GM18499 (cell line): ENCODE measurements around the gene UBA6.

ENCODE experiments used
- ATAC-seq: cut with Tn5 transposase; IDR thresholded peaks from one replicate; pipeline ENCODE4 v1.9.1; 2021; ENCODE audit warnings: moderate number of reproducible peaks; ENCODE audit not compliant: insufficient read depth, unreplicated experiment

UBA6 gene

DNA sequence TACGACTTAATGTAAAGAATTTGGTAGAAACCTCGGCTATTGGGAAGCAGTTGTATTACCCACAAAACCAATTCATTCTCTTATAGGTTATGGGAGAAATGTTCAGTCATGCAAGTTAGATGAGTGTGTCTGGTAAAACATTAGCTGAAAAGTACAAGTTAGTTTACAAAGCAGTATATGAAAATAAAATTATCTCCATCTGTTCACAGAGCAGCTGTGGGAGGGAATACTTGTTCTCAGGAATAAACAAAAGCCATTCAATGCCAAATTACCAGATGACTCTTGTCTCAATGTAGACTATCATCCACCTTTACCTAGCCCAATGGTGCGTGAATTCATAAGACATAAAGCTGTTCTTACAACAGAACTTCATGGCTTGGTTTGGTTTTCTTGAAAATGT lies 113.8 kb downstream of the UBA6 start:
- ATAC-seq = no peak

DNA sequence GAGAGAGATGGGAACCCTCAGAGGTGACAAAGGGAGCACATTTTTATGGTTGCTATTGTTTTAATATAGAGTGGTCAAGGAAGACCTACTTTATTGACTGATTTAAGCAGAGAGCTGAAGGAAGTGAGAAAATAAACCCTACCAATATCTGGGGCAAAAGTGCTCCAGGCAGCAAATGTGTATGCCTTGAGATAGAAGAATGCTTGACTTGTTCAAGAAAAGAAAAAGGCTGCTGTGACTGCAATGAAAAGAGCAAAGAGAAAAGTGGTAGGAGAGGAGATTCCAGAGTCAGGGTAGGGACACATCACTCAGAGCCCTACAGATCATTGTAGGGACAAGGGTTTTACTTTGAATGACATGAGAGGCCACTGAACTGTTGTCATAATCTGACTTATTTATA lies 116.5 kb downstream of the UBA6 start:
- no peak for ATAC-seq

DNA sequence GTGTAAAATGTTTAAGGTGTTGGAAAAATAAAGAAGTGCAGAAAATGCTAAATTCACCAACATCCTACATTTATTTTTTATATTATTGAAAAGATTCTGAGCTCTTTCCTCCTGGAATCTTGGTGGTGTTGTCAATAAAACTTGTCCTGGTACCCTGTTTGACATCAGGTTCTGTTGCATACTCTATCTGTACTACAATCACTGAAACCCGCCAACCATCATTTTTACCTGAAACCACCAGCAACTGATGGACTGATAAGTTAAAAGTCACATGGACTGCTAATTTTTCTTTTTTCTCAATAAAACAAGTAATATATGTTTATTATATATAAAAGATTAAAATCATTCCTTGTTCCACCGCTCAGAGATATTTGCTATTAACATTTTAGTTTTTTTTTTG lies 119.0 kb downstream of the UBA6 start:
- no peak for ATAC-seq

DNA sequence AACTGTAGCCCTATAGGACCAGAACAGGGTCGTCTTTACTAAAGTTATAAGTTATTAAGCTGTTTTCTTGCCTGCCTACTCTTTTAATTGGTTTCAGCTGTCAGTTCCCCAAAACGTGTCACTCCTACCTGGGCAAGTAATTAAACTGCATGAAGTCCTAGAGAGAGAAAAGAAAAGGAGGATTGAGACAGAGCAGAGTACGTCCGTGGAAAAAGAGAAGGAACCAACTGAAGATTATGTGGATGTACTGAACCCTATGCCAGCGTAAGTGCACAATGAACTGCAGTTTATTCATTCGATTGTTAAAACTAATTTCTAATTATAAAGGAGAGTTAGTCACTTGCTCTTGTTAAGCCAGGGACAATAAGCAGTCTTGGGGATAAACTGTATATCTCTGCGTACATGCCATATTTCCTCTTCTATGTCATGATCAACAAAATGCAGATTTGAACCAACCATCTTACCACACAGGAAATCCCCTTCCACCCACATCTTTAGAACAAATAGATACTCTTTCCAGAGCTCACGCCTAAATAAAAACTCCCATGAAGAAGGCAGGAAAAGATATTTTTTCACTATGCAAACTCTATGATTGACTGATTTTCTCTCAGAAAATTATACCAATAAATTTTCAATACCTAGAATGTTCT lies 119.6 kb downstream of the UBA6 start:
- peak; percentile 44 for ATAC-seq

DNA sequence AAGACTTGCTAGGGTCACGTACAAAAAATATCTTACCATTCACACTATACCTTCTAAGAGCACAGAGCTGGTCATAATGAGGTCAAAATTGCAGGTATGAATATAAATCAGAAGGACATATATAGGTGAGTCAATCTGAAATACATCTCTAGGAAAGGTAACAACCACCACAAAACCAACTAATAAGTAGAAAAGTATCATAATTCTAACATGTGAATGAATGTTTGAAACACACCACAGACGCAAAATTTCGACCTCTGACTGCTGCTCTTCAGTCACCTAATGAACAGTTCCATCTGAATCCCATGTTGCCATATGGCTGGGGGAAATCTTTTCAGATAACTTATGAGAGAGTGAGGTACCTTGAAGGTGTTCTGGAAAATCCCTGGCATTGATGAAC lies 120.4 kb downstream of the UBA6 start:
- ATAC-seq = peak; percentile 33

DNA sequence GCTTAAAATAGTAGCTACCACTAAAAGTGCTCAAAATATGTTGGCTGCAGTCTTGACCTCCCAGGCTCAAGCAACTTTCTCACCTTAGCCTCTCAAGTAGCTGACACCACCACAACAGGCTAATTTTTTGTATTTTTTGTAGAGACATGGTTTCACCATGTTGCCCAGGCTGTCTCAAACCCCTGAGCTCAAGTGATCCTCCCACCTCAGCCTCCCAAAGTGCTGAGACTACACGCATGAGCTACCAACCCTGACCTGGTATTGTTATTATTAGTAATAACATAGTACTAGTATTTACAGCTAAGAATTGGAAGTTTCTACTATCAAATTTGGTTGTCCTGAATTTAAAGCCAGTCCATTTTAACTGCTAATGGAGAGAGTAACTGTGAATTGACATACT lies 124.4 kb downstream of the UBA6 start:
- ATAC-seq = peak; percentile 23

DNA sequence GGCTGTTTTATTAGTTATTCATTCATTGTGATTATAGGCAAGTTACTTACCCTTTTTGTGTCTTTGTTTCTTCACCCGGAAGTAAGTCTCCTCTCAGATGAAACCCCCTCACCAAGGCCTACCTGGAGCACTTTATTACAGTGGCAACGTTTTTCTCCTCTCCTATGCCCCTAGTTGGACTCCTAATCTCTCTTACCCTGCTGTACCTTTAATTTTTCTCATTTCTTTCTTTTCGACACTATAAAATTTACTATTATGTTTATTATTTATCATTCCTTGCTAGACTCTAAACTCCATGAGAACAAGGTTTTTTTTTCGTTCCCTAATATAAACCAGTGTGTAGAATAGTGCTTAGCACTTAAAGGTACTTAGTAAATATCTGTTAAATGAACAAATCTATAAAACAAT lies 124.9 kb downstream of the UBA6 start:
- no peak for ATAC-seq

DNA sequence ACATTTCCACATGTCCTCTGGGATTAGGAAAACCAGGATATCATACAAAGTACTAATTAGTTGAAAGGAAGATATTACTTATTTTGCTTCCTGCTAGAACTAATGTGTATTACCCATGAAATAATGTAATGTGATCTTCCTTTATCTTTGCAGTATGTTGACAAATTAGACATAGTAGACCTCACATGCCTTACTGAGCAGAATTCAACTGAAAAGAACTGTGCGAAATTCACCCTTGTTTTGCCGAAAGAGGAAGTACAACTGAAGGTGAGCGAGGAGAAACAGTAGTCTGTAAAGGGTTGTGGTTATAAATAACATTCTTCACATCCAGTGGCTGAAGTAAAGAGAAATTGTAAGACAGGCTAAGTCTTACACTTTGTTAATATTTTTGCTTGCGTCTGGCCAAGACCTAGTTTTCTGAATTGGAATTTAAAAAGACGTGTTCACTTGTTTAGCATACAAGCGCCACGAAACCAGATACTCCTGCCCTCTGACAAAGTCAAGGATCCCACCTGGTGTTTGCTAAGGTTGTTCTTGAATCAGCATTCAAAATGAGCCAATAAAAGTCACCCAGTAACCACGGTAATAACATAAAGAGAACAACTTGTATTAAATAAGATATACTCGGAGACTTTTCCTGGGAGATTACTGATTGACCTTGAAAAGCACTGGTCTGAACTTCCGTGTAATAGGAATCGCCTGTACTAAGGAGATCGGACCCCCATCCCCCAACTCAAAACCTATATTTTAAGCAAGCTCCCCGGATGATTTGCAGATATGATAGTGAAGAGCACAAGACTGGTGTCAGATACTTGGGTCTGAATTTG lies 125.5 kb downstream of the UBA6 start:
- peak; percentile 95 for ATAC-seq

DNA sequence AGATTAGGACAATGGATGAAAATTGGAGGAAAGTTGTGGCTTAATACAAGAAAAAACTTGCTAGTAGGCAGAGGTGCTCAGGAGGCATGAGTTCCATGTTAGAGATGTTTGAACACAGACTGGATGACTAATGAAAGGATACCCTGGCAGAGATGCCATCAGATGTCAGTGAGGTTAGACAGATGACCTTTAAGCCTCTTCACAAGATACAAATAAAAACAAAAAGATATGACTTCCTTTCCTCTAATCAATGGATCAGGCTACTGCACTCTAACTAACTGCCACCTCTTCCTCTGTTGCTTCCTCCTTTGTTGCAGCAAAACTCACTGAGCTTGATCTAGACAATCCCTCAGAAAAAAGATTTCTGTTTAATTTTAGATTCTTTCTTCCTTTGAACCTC lies 127.8 kb downstream of the UBA6 start:
- ATAC-seq = no peak

DNA sequence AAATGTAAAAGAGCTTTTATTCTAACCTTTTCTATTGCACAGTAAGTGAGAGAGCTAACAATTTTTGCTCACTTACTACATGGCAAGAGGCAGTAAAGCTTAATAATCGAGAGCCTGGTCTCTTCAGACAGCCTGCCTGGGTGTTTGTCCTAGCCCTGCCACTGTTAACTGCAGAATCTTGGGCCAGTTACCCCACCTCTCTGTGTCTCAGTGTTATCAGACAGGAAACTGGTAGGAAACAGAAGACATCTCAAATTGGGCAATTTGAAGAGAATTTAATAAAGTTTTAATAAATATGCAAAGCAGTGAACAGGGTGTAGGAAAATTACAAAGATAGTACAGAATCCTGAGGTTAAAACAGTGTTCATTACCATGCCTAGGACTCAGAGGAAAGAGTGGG lies 129.0 kb downstream of the UBA6 start:
- ATAC-seq = no peak

DNA sequence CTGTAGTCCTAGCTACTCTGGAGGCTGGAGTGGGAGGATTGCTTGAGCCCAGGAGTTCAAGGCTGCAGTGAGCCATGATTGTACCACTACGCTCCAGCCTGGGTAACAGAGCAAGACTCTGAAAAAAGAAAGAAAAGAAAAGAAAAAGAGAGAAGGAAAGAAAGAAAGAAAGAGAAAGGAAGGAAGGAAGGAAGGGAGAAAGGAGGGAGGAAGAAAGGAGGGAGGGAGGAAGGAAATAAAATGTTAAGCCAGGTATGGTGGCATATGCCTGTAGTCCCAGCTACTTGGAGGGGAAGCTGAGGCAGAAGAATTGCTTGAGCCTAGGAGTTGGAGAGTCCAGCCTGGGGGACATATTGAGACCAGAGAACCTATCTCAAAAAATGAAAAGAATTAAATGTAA lies 130.4 kb downstream of the UBA6 start:
- no peak for ATAC-seq

DNA sequence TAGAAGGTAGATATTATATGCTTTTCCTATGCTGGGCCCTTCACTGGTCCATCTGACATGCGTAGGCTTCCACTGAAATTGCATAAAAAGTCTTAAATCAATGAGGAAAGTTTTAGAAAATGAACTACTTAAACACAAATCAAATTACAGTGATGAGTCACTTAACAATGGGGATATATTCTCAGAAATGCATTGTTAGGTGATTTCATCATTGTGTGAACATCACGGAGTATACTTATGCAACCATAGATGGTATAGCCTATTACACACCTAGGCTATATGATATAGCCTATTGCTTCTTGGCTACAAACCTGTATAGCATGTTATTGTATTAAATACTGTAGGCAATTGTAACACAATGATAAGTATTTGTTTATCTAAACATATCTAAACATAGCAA lies 132.1 kb downstream of the UBA6 start:
- no peak for ATAC-seq

DNA sequence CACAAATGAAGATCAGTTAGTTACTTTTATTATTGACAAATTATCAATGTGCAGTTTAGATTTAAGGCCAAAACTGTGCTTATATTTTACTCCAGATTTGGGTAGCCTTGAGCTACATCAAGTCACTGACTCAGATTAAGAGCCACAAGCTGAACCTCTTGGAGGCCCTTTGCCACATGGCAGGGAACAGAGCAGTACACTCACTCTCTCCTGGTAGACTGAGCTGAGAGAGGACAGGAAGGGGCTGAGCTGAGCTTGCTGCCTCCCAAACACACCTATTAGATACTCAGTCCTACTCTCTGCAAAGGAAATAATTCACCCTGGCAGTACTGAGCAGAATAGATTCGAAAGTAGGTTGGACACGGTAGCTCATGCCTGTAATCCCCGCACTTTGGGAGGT lies 134.6 kb downstream of the UBA6 start:
- no peak for ATAC-seq

DNA sequence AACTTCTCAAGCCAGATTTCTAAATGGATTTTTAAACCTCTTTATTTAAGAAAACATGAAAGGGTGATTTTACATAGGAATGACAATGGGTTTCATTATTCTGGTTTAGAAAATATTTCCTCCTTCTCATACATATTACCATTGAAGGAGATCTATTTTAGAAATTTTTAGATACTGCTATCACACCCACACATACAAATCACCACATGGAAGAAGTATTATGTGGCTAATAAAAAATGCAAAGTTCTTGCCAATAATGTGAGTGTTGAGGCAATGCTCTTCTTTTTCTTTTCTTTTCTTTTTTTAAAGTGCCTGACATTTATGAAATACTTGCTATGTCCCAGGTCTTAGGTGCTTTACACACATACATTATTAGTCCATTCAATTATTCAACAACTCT lies 135.7 kb downstream of the UBA6 start:
- ATAC-seq = no peak
